Measurements from ENCODE around the gene CLDN5.

The CLDN5 gene

DNA sequence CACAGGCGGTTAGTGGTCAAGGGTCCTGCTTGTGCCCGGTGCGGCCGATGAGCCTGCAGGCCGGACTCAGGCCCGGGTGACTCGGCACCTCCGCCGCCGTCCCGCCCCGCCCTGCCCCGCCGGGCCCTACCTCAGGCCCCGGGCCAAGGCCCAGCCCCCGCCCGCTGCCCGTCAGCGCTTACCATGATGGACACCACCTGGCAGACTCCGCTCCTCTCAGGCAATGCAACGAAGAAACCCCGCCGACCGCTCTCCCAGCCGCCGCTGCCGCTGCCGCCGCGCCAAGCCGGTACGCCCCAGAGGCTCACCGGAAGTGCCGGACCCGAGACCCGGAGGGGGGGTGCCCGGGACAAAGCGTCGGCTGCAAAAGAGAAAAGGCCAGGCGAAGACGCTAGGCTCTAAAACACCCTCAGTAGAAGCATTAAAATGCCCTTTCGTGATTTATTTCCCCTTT lies 45.3 kb downstream of the CLDN5 start, which contains the start of gene UFD1:
Gene UFD1, minus strand, starts transcription at position 293 of the 454 bp plus-strand sequence. Its CDS starts 108 bp downstream, at position 185.
- DNase-seq = no peak

- DNase-seq = no peak
These were observed 45.9 kb downstream of the CLDN5 start for GRCh38 chr22:19478045-19478900.

DNA sequence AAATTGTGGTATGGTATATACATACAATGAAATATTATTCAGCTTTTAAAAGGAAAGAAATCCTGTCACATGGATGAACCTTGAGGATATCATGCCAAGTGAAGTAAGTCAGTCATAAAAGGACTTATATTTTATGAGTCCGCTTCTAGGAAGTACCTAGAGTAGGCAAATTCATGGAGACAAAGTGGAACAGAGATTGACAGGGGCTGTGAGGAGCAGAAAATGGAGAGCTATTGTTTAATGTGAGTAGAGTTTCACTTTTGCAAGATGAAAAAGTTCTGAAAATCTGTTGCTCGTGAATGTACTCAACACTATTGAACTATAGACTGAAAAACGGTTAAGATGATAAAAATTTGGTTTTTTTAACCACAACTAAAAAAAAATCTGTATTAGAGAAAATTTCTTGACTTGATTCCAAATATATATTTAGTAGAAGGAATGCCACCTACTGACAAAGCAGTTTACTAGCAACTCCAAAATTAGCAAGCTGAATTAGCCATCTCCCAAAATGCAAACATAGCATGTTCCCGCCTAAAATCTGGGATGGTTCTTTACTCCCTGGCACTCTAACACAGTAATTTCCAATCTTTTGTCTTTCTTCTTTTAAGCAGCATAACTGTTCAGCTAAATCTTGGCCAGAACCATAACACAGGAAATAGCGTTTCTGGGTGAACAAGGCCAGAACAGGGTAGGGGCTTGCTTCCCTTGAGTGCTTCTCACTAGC lies 46.7 kb downstream of the CLDN5 start:
- no peak for DNase-seq

DNA sequence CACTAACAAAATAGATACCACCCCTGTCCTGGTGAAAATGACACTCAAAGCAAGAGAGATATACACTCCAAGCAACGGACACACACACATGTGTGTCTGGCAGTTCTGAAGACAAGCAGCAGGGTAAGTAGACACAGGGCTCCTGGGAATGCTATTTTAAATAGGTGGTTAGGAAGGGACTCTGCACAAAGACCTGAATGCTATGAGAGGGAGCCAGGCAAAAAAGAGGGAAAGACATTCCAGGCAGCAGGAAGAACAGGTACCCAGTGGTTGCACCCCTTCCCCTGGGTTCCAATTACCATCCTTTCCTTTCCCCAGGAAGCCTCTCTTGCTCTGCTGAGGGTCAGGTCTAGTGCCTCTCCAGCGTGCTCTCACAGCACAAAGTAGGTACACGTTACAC lies 48.2 kb downstream of the CLDN5 start:
- DNase-seq = no peak

DNA sequence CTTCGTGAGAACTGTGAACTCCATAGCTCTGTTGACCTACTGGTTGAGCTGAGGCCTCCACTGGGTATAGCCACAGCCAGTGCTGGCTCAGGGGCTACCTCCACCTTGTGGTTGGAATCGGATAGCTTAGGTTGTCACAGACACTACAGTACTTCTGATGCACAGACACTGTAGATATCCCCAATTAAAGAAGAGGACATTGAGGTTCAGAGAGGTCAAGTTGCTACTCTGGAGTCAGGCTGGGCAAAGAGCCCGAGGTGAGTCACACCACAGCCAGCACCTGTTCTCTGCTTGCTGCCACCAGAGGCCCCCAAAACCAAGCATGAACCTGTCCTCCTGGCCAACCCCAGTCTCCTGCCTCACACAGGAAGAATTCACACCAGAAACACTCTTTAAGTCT lies 50.6 kb downstream of the CLDN5 start:
- no peak for DNase-seq

Measured in NCI-H510A treated with DMSO at 0.1 percent for 48 hours (cell line).